Mammary epithelial cell (primary cell): Measurements from ENCODE around the gene ANKS6.

Experiments
- CTCF ChIP-seq, 2 donors: IDR thresholded peaks in 1 of 2; conservative IDR thresholded peaks in 1 of 2; 2 replicates each; pipeline ENCODE4 v1.5.1; 2011 to 2012; ENCODE audit warnings: inconsistent platforms in 2 of 2, low read length in 2 of 2, mild to moderate bottlenecking in 2 of 2, control low read depth in 1 of 2, low read depth in 1 of 2; ENCODE audit not compliant: insufficient read depth in 1 of 2; ENCODE audit errors: extremely low read depth in 1 of 2
- EZH2 ChIP-seq: IDR thresholded peaks from 2 replicates; pipeline ENCODE4 v1.6.1; 2012; ENCODE audit warnings: low read length, inconsistent platforms, borderline replicate concordance

GRCh38 chr9:98790134-98790841, 6.1 kb downstream of the ANKS6 start:
- TF ChIP-seq CTCF (conservative IDR thresholded peaks at IDR 0.05 in 1 of 2, IDR thresholded peaks at IDR 0.05 in 1 of 2; ENCODE audit: extremely low read depth in 1 of 2, insufficient read depth in 1 of 2, low read depth in 1 of 2, low read length in 2 of 2): no peak
- no peak for TF ChIP-seq EZH2
